HepG2 (cell line): ENCODE results near the gene TMEM141. TPM values are rescaled to one million over a fixed set of nuclear protein-coding genes. Genes with fewer than 3 reads are reported as not detected.

Experiments used
- MEIS2 ChIP-seq: sonication (generic); formaldehyde crosslinking; IDR thresholded peaks from 2 replicates; pipeline ENCODE4 v1.9.0; 2021; ENCODE audit warnings: mild to moderate bottlenecking, missing genetic modification reagents
- NCOA5 ChIP-seq: sonication (generic); formaldehyde crosslinking; IDR thresholded peaks from 2 replicates; pipeline ENCODE4 v1.4.0; 2020; ENCODE audit warnings: missing genetic modification reagents
- PAXIP1 ChIP-seq: sonication (generic); formaldehyde crosslinking; conservative IDR thresholded peaks from 2 replicates; pipeline ENCODE4 v1.4.0; 2020; ENCODE audit warnings: mild to moderate bottlenecking, missing genetic modification reagents, moderate library complexity
- PITX1 ChIP-seq: sonication (generic); formaldehyde crosslinking; IDR thresholded peaks from 2 replicates; pipeline ENCODE4 v1.5.1; 2020; ENCODE audit warnings: mild to moderate bottlenecking, missing genetic modification reagents
- TGIF2 ChIP-seq: IDR thresholded peaks from 2 replicates; pipeline ENCODE4 v1.6.1; 2016; ENCODE audit warnings: control low read depth, missing compliant biosample characterization
- ZBTB40 ChIP-seq, 2 experiments: fragments of 450-650 bp in 1 of 2; sonication (generic) in 1 of 2; formaldehyde crosslinking in 1 of 2; IDR thresholded peaks; 2 replicates each; pipeline versions ENCODE4 v1.6.1 to v1.8.0; 2016 to 2022; ENCODE audit warnings: antibody characterized with exemption in 1 of 2, mild to moderate bottlenecking in 1 of 2, missing genetic modification reagents in 1 of 2
- ZNF225 ChIP-seq: sonication (generic); formaldehyde crosslinking; IDR thresholded peaks from 2 replicates; pipeline ENCODE4 v1.4.0; 2020; ENCODE audit warnings: mild to moderate bottlenecking, missing genetic modification reagents
- ZNF256 ChIP-seq: sonication (generic); formaldehyde crosslinking; conservative IDR thresholded peaks from 2 replicates; pipeline ENCODE4 v1.4.0; 2020; ENCODE audit warnings: missing genetic modification reagents
- ZNF33B ChIP-seq: sonication (generic); formaldehyde crosslinking; IDR thresholded peaks from 2 replicates; pipeline ENCODE4 v1.5.1; 2020; ENCODE audit warnings: mild to moderate bottlenecking, missing genetic modification reagents
- ZNF563 ChIP-seq: sonication (generic); formaldehyde crosslinking; IDR thresholded peaks from 2 replicates; pipeline ENCODE4 v1.8.0; 2022; ENCODE audit warnings: mild to moderate bottlenecking, moderate library complexity, missing genetic modification reagents
- ZNF589 ChIP-seq: sonication (generic); formaldehyde crosslinking; conservative IDR thresholded peaks from 2 replicates; pipeline ENCODE4 v1.8.0; 2022; ENCODE audit warnings: mild to moderate bottlenecking, moderate library complexity, missing genetic modification reagents
- ZNF605 ChIP-seq: sonication (generic); formaldehyde crosslinking; IDR thresholded peaks from 2 replicates; pipeline ENCODE4 v1.8.0; 2022; ENCODE audit warnings: mild to moderate bottlenecking, missing genetic modification reagents
- ZNF776 ChIP-seq: sonication (generic); formaldehyde crosslinking; IDR thresholded peaks from 2 replicates; pipeline ENCODE4 v1.4.0; 2020; ENCODE audit warnings: mild to moderate bottlenecking, missing genetic modification reagents
- ZNF792 ChIP-seq: IDR thresholded peaks from 2 replicates; pipeline ENCODE4 v1.6.1; 2016
- ZNF816 ChIP-seq: sonication (generic); formaldehyde crosslinking; IDR thresholded peaks from 2 replicates; pipeline ENCODE4 v1.8.0; 2022; ENCODE audit warnings: missing genetic modification reagents, mild to moderate bottlenecking, borderline replicate concordance
- polyA plus RNA-seq, 8 experiments: library from polyadenylated mRNA; depleted of rRNA in 3 of 8; stranded (reverse) in 7 of 8; unstranded in 1 of 8; fragments of >200 nt; fragmentation: Illumina TruSeq in 4 of 8; extraction: Trizol in 4 of 8; gene quantifications; 2 replicates each; pipeline versions ENCODE4 v1.2.1 to v1.2.3, GENCODE V29; 2011 to 2016; ENCODE audit warnings: low read depth in 4 of 8, missing spikeins in 1 of 8, mixed read lengths in 1 of 8; ENCODE audit not compliant: insufficient read depth in 1 of 8
- total RNA-seq, 5 experiments: library from RNA; depleted of rRNA; stranded (reverse); fragments of >200 nt; fragmentation: Illumina TruSeq; extraction: Trizol; gene quantifications; 2 replicates each; pipeline ENCODE4 v1.2.3, GENCODE V29; 2016; ENCODE audit warnings: low read depth in 1 of 5

Gene TMEM141
- total and polyA plus RNA-seq, 2 of the 13 experiments (the other 11 are each of a cell fraction or from before 2014, with no cell fraction given) = 81.0 to 202 TPM

- TF ChIP-seq ZNF563 (CRISPR knock-in tag) (no peak), PITX1 (peak; percentile 63; the same call in 1 of the 2 replicates), ZNF792 (CRISPR knock-in tag) (peak; percentile 19; the same call in 1 of the 2 replicates), ZNF33B (CRISPR knock-in tag) (peak; percentile 83; the same call in 1 of the 2 replicates), ZNF256 (CRISPR knock-in tag) (no peak), ZNF605 (no peak), MEIS2 (peak; percentile 66), NCOA5 (CRISPR knock-in tag) (no peak), TGIF2 (CRISPR knock-in tag) (peak; percentile 31; the same call in 1 of the 2 replicates), PAXIP1 (CRISPR knock-in tag) (no peak; the same call in none of the 2 replicates), ZNF225 (CRISPR knock-in tag) (0 out of 2 replicates have a peak, but pooled peaks have one; percentile 44), ZNF816 (CRISPR knock-in tag) (peak; percentile 74; the same call in 1 of the 2 replicates), ZNF776 (CRISPR knock-in tag) (peak; percentile 77; the same call in 1 of the 2 replicates), ZNF589 (peak; percentile 5; the same call in 1 of the 2 replicates), ZBTB40 (IDR thresholded peaks at IDR 0.05) (no peak), ZBTB40 (CRISPR knock-in tag; IDR thresholded peaks at IDR 0.05) (no peak)
Measured at GRCh38 chr9:136790640-136791515, at the start of gene TMEM141 (continued).
